ENCODE results near the gene B4GALNT1. TPM values are rescaled to one million over a fixed set of nuclear protein-coding genes. Genes with fewer than 3 reads are reported as not detected.

The B4GALNT1 gene
- total and polyA plus RNA-seq, 9 of the 15 experiments (the other 6 are each of a cell fraction or from before 2014, with no cell fraction given) = 1.0 to 32.2 (median 9.8) TPM

DNA sequence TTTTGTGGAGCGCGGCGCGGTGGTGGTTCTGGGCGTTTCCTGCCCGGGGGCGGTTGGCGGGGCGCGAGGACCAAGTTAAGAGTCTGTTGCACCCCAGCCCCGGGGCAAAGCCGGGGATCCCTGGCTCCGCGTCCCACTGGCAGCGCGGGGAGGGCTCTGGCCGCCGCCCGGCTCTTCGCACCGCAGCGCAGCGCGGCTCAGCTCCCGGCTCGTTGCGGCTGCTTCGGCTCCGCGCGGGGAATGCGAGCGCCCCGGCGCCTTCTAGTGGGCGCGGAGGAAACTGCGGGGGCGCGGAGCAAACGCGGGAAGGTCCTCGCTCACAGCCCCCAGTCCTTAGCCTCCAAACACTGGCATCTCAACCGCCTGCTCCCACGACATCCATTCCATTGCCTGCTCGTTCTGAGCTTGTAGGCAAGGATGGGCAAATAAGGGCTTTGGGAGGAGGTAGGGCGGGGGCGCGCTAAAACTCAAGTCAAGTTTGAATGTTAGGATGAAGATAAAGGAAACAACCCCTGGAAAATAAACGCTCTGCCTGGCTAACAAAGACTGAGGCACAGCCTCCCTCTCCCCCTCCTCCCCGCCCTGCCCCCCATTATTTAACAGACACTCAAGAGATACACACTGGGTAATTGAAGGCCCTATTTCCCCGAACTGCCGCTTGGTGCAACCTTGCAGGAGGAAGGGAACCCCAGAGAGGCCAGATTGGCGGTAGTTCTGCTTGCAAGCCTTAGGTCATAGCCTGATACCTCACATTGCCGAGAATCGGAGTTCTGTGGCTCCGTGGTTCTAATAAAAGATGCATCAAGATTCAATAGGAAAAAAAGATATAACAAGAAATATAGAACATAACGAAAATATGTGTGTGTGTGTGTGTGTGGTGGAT, at the start of gene B4GALNT1 (continued):
- TF ChIP-seq, protein P1, sequence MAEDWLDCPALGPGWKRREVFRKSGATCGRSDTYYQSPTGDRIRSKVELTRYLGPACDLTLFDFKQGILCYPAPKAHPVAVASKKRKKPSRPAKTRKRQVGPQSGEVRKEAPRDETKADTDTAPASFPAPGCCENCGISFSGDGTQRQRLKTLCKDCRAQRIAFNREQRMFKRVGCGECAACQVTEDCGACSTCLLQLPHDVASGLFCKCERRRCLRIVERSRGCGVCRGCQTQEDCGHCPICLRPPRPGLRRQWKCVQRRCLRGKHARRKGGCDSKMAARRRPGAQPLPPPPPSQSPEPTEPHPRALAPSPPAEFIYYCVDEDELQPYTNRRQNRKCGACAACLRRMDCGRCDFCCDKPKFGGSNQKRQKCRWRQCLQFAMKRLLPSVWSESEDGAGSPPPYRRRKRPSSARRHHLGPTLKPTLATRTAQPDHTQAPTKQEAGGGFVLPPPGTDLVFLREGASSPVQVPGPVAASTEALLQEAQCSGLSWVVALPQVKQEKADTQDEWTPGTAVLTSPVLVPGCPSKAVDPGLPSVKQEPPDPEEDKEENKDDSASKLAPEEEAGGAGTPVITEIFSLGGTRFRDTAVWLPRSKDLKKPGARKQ (CRISPR knock-in tag; IDR thresholded peaks at IDR 0.05) = no peak
- no peak for TF ChIP-seq NBN (IDR thresholded peaks at IDR 0.05; ENCODE audit: low read depth)
- no peak for TF ChIP-seq ZNF121 (CRISPR knock-in tag; conservative IDR thresholded peaks at IDR 0.05)
- TF ChIP-seq, protein P2, sequence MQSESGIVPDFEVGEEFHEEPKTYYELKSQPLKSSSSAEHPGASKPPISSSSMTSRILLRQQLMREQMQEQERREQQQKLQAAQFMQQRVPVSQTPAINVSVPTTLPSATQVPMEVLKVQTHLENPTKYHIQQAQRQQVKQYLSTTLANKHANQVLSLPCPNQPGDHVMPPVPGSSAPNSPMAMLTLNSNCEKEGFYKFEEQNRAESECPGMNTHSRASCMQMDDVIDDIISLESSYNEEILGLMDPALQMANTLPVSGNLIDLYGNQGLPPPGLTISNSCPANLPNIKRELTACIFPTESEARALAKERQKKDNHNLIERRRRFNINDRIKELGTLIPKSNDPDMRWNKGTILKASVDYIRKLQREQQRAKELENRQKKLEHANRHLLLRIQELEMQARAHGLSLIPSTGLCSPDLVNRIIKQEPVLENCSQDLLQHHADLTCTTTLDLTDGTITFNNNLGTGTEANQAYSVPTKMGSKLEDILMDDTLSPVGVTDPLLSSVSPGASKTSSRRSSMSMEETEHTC (IDR thresholded peaks at IDR 0.05) = no peak
- TF ChIP-seq JUNB (CRISPR knock-in tag; conservative IDR thresholded peaks at IDR 0.05) = no peak
- no peak for TF ChIP-seq CEBPG (CRISPR knock-in tag; IDR thresholded peaks at IDR 0.05)
- TF ChIP-seq CEBPG (tag; conservative IDR thresholded peaks at IDR 0.05 in 1 of 2, IDR thresholded peaks at IDR 0.05 in 1 of 2) = no peak
- TF ChIP-seq ZNF23 (CRISPR knock-in tag; IDR thresholded peaks at IDR 0.05) = no peak
- no peak for TF ChIP-seq SMARCB1 (IDR thresholded peaks at IDR 0.05; ENCODE audit: insufficient read length, low read depth)
- TF ChIP-seq BACH1 (tag; IDR thresholded peaks at IDR 0.05) = no peak
- TF ChIP-seq, protein P3, sequence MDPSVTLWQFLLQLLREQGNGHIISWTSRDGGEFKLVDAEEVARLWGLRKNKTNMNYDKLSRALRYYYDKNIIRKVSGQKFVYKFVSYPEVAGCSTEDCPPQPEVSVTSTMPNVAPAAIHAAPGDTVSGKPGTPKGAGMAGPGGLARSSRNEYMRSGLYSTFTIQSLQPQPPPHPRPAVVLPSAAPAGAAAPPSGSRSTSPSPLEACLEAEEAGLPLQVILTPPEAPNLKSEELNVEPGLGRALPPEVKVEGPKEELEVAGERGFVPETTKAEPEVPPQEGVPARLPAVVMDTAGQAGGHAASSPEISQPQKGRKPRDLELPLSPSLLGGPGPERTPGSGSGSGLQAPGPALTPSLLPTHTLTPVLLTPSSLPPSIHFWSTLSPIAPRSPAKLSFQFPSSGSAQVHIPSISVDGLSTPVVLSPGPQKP (CRISPR knock-in tag; IDR thresholded peaks at IDR 0.05) = no peak
- peak; percentile 39; the same call in 1 of the 2 replicates for TF ChIP-seq SUPT5H (IDR thresholded peaks at IDR 0.05)
- no peak for TF ChIP-seq MBD2 (IDR thresholded peaks at IDR 0.05; ENCODE audit: borderline replicate concordance, low read depth)
- TF ChIP-seq BRD4 (IDR thresholded peaks at IDR 0.05) = no peak
- TF ChIP-seq TAF1 (IDR thresholded peaks at IDR 0.05; ENCODE audit: control insufficient read depth, extremely low read depth, insufficient read depth, low read length, severe bottlenecking) = peak; percentile 76
- TF ChIP-seq, protein P4, sequence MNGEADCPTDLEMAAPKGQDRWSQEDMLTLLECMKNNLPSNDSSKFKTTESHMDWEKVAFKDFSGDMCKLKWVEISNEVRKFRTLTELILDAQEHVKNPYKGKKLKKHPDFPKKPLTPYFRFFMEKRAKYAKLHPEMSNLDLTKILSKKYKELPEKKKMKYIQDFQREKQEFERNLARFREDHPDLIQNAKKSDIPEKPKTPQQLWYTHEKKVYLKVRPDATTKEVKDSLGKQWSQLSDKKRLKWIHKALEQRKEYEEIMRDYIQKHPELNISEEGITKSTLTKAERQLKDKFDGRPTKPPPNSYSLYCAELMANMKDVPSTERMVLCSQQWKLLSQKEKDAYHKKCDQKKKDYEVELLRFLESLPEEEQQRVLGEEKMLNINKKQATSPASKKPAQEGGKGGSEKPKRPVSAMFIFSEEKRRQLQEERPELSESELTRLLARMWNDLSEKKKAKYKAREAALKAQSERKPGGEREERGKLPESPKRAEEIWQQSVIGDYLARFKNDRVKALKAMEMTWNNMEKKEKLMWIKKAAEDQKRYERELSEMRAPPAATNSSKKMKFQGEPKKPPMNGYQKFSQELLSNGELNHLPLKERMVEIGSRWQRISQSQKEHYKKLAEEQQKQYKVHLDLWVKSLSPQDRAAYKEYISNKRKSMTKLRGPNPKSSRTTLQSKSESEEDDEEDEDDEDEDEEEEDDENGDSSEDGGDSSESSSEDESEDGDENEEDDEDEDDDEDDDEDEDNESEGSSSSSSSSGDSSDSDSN (IDR thresholded peaks at IDR 0.05; ENCODE audit: borderline replicate concordance in 1 of 2, low read depth in 2 of 2, low read length in 2 of 2) = peak; percentile 49 to 93; a peak in 2 of 4 replicates
- TF ChIP-seq CBFB (CRISPR knock-in tag; IDR thresholded peaks at IDR 0.05) = no peak
- TF ChIP-seq ZNF79 (CRISPR knock-in tag; IDR thresholded peaks at IDR 0.05; ENCODE audit: low read depth) = no peak
- no peak for TF ChIP-seq RBM22 (IDR thresholded peaks at IDR 0.05; ENCODE audit: low read depth, low read length, poor library complexity, severe bottlenecking)
- no peak for TF ChIP-seq EWSR1 (IDR thresholded peaks at IDR 0.05; ENCODE audit: borderline replicate concordance, low read depth, partially characterized antibody)
